Progenitor cell of endocrine pancreas (in vitro differentiated cells): ENCODE measurements around the gene CNST. TPM values are rescaled to one million over a fixed set of nuclear protein-coding genes. Genes with fewer than 3 reads are reported as not detected.

Experiments used
- DNase-seq: peaks from one replicate; pipeline ENCODE4 v3.0.0; 2021; ENCODE audit warnings: low spot score; ENCODE audit not compliant: unreplicated experiment
- H3K27ac Mint-ChIP-seq: 2 replicates; pipeline ENCODE4 v1.8.0; 2021; ENCODE audit warnings: mild to moderate bottlenecking, moderate library complexity, mixed read lengths
- H3K27me3 Mint-ChIP-seq: 2 replicates; pipeline ENCODE4 v1.8.0; 2021; ENCODE audit warnings: mixed read lengths
- H3K36me3 Mint-ChIP-seq: 2 replicates; pipeline ENCODE4 v1.8.0; 2022; ENCODE audit warnings: mixed read lengths; ENCODE audit not compliant: insufficient read depth
- H3K4me1 Mint-ChIP-seq: 2 replicates; pipeline ENCODE4 v1.8.0; 2021; ENCODE audit warnings: low read depth, mixed read lengths
- H3K4me3 Mint-ChIP-seq: 2 replicates; pipeline ENCODE4 v1.8.0; 2021; ENCODE audit warnings: low read depth, mild to moderate bottlenecking, moderate library complexity, mixed read lengths
- H3K9me3 Mint-ChIP-seq: 2 replicates; pipeline ENCODE4 v1.8.0; 2021; ENCODE audit warnings: low read depth, mixed read lengths
- CTCF ChIP-seq: fragments of 200-600 bp; sonication (generic); IDR thresholded peaks from one replicate; pipeline ENCODE4 v1.5.0; 2021; ENCODE audit warnings: antibody characterized with exemption, mild to moderate bottlenecking; ENCODE audit not compliant: unreplicated experiment
- total RNA-seq: library from RNA; stranded (reverse); gene quantifications from 2 replicates; pipeline ENCODE4 v1.2.1, GENCODE V29; 2021

CNST gene
- total RNA-seq, 1 donor from 2014 or later = 28.3 TPM

- Mint-ChIP-seq H3K4me3 (no peak overlapping the region), H3K27ac (no peak overlapping the region), H3K36me3 (peaks cover 23% of the 10 kb centered on the region), H3K4me1 (no peaks in the 10 kb centered on the region), H3K9me3 (peaks cover 9% of the 10 kb centered on the region), H3K27me3 (no peaks in the 10 kb centered on the region)
- TF ChIP-seq CTCF = no peak
- no peak for DNase-seq
Measured at GRCh38 chr1:246591504-246591903, 25.2 kb downstream of the CNST start.

GRCh38 chr1:246591958-246592357 lies 25.7 kb downstream of the CNST start:
- H3K27me3 Mint-ChIP-seq = no peaks in the 10 kb centered on the region
- peaks cover 9% of the 10 kb centered on the region for H3K9me3 Mint-ChIP-seq
- no peak for TF ChIP-seq CTCF
- H3K4me3 Mint-ChIP-seq = no peak overlapping the region
- DNase-seq = no peak
- peak overlapping the region; percentile 38 for H3K27ac Mint-ChIP-seq
- H3K36me3 Mint-ChIP-seq = peaks cover 25% of the 10 kb centered on the region
- no peaks in the 10 kb centered on the region for H3K4me1 Mint-ChIP-seq

DNA sequence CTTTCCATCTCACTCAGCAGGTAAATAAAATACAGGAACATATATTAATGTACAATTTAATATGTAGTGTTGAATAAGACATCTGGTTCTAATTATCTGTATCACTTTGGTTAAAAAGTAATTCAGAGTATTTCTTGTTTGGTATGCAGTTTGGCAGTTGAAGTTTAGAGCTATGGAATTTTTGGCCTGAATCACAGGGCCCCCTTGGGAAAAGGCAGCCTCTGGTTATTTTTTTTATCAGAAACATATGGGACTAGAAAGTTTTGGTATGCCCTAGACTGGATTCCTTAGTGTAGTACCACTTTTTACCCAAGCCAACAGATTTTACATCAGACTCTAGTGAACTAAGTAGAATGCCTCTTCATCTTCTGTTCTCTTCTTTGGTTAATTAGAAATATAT lies 26.4 kb downstream of the CNST start:
- Mint-ChIP-seq H3K4me3 (no peak overlapping the region), H3K27ac (no peak overlapping the region), H3K4me1 (no peaks in the 10 kb centered on the region), H3K27me3 (no peaks in the 10 kb centered on the region), H3K36me3 (peaks cover 27% of the 10 kb centered on the region), H3K9me3 (peaks cover 9% of the 10 kb centered on the region)
- no peak for DNase-seq
- no peak for TF ChIP-seq CTCF

DNA sequence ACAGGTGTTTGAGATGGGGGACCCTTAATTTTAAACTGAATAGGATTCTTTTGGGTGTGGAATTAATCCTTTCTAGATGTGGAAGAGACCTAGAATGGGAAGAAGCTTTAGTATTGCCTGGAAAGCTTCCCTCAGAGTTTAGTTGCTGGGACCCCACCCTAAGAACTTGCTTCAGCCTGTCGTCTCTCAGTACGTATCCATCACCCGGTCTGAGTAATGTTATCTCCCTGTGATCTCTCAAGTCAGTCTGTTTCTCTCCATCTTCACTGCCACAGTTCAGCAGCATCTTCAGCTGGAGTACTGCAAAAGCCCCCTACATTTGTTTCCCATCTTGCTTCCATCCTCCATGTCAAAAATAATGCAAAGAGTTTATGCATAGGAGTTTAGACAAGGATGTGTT lies 28.9 kb downstream of the CNST start:
- no peak for DNase-seq
- Mint-ChIP-seq H3K27me3 (no peaks in the 10 kb centered on the region), H3K36me3 (peaks cover 21% of the 10 kb centered on the region), H3K9me3 (peaks cover 6% of the 10 kb centered on the region), H3K27ac (no peak overlapping the region), H3K4me1 (peaks cover 4% of the 10 kb centered on the region), H3K4me3 (no peak overlapping the region)
- TF ChIP-seq CTCF = no peak

- H3K4me3 Mint-ChIP-seq = no peak overlapping the region
- H3K4me1 Mint-ChIP-seq = peaks cover 10% of the 10 kb centered on the region
- TF ChIP-seq CTCF = no peak
- no peak overlapping the region for H3K27ac Mint-ChIP-seq
- no peak for DNase-seq
- peaks cover under 1% of the 10 kb centered on the region for H3K9me3 Mint-ChIP-seq
- no peaks in the 10 kb centered on the region for H3K27me3 Mint-ChIP-seq
- peaks cover 11% of the 10 kb centered on the region for H3K36me3 Mint-ChIP-seq
Measured at GRCh38 chr1:246597340-246597739, 31.1 kb downstream of the CNST start.
